Measurements from ENCODE around the gene SORBS1. TPM values are rescaled to one million over a fixed set of nuclear protein-coding genes. Genes with fewer than 3 reads are reported as not detected.

The SORBS1 gene
- total and polyA plus RNA-seq, 4 donors, result 33.2 to 71.3 (median 44.1) TPM

- Histone ChIP-seq H3K36me3 (ENCODE audit: control insufficient read depth in 4 of 4, insufficient read depth in 3 of 4, low read depth in 1 of 4, low read length in 3 of 4) (peaks cover 0 to 7% (median 3%) of the 10 kb centered on the region in 4 donors), H3K4me3 (ENCODE audit: low read depth in 1 of 3, low read length in 3 of 3) (no peak overlapping the region), H3K27ac (ENCODE audit: low read depth in 1 of 2, low read length in 2 of 2) (peak overlapping the region in 1 of 2 donors; percentile 14), H3K9me3 (ENCODE audit: control insufficient read depth in 4 of 4, low read length in 3 of 4) (no peaks in the 10 kb centered on the region), H3K9ac (ENCODE audit: low read depth in 1 of 2, low read length in 2 of 2) (no peak overlapping the region), H3K4me1 (ENCODE audit: control insufficient read depth in 4 of 4, insufficient read depth in 4 of 4, low read length in 3 of 4) (peaks cover 10 to 35% (median 28%) of the 10 kb centered on the region in 4 donors), H3K27me3 (ENCODE audit: control insufficient read depth in 4 of 4, insufficient read depth in 4 of 4, low read length in 3 of 4) (no peaks in the 10 kb centered on the region)
- no peak for TF ChIP-seq MAX (IDR thresholded peaks at IDR 0.05)
- DNase-seq (ENCODE audit: low spot score), result no peak
- 82% methylated on average over 6 of the region's 6 CpGs for WGBS
Observed at GRCh38 chr10:95440038-95440725, 121.0 kb downstream of the SORBS1 start.

- H3K4me1 ChIP-seq (ENCODE audit: control insufficient read depth in 4 of 4, insufficient read depth in 4 of 4, low read length in 3 of 4), result peaks cover 15 to 39% (median 34%) of the 10 kb centered on the region in 4 donors
- peak; percentile 15 for TF ChIP-seq REST (IDR thresholded peaks at IDR 0.05)
- no peak for TF ChIP-seq RAD21 (IDR thresholded peaks at IDR 0.05)
- no peak overlapping the region for H3K4me3 ChIP-seq (ENCODE audit: low read depth in 1 of 3, low read length in 3 of 3)
- H3K9ac ChIP-seq (ENCODE audit: low read depth in 1 of 2, low read length in 2 of 2), result no peak overlapping the region
- WGBS, result 96% methylated on average over 2 of the region's 2 CpGs
- DNase-seq (ENCODE audit: low spot score), result no peak
- peaks cover 0 to 7% (median 3%) of the 10 kb centered on the region in 4 donors for H3K36me3 ChIP-seq (ENCODE audit: control insufficient read depth in 4 of 4, insufficient read depth in 3 of 4, low read depth in 1 of 4, low read length in 3 of 4)
- no peaks in the 10 kb centered on the region for H3K9me3 ChIP-seq (ENCODE audit: control insufficient read depth in 4 of 4, low read length in 3 of 4)
- H3K27ac ChIP-seq (ENCODE audit: low read depth in 1 of 2, low read length in 2 of 2), result no peak overlapping the region
- no peaks in the 10 kb centered on the region for H3K27me3 ChIP-seq (ENCODE audit: control insufficient read depth in 4 of 4, insufficient read depth in 4 of 4, low read length in 3 of 4)
Observed at GRCh38 chr10:95438781-95439180, 122.4 kb downstream of the SORBS1 start.

GRCh38 chr10:95437669-95438068, 123.5 kb downstream of the SORBS1 start:
- Histone ChIP-seq H3K27me3 (ENCODE audit: control insufficient read depth in 4 of 4, insufficient read depth in 4 of 4, low read length in 3 of 4) (no peaks in the 10 kb centered on the region), H3K4me1 (ENCODE audit: control insufficient read depth in 4 of 4, insufficient read depth in 4 of 4, low read length in 3 of 4) (peaks cover 15 to 39% (median 29%) of the 10 kb centered on the region in 4 donors), H3K4me3 (ENCODE audit: low read depth in 1 of 3, low read length in 3 of 3) (no peak overlapping the region), H3K9ac (ENCODE audit: low read depth in 1 of 2, low read length in 2 of 2) (no peak overlapping the region), H3K27ac (ENCODE audit: low read depth in 1 of 2, low read length in 2 of 2) (no peak overlapping the region), H3K36me3 (ENCODE audit: control insufficient read depth in 4 of 4, insufficient read depth in 3 of 4, low read depth in 1 of 4, low read length in 3 of 4) (peaks cover 0 to 7% (median 4%) of the 10 kb centered on the region in 4 donors), H3K9me3 (ENCODE audit: control insufficient read depth in 4 of 4, low read length in 3 of 4) (no peaks in the 10 kb centered on the region)
- TF ChIP-seq CTCF (IDR thresholded peaks at IDR 0.05; ENCODE audit: low read depth, low read length, missing input control), result no peak
- TF ChIP-seq EGR1 (IDR thresholded peaks at IDR 0.05; ENCODE audit: low read depth in 2 of 2), result no peak
- no peak for TF ChIP-seq SP1 (IDR thresholded peaks at IDR 0.05)
- no peak for TF ChIP-seq FOXA1 (IDR thresholded peaks at IDR 0.05)
- DNase-seq (ENCODE audit: low spot score), result no peak
- WGBS, result 79% methylated on average over 7 of the region's 7 CpGs

Data from liver (tissue), 9 donors.